GM20431 (cell line): ENCODE results near the gene GABRB2.
"Not testable (repeated sequence)": the region's sequence is repeated elsewhere in the genome, so short reads cannot be mapped to it uniquely, and the experiment has no call there.

ENCODE experiments used
- in situ Hi-C: fragments of 300-500 bp; cut with MseI, MboI; formaldehyde crosslinking; loops from one replicate; pipeline ENCODE4 v1.15.0; 2020; ENCODE audit warnings: low sequenced_read_pairs; ENCODE audit not compliant: unreplicated experiment

Gene GABRB2

DNA sequence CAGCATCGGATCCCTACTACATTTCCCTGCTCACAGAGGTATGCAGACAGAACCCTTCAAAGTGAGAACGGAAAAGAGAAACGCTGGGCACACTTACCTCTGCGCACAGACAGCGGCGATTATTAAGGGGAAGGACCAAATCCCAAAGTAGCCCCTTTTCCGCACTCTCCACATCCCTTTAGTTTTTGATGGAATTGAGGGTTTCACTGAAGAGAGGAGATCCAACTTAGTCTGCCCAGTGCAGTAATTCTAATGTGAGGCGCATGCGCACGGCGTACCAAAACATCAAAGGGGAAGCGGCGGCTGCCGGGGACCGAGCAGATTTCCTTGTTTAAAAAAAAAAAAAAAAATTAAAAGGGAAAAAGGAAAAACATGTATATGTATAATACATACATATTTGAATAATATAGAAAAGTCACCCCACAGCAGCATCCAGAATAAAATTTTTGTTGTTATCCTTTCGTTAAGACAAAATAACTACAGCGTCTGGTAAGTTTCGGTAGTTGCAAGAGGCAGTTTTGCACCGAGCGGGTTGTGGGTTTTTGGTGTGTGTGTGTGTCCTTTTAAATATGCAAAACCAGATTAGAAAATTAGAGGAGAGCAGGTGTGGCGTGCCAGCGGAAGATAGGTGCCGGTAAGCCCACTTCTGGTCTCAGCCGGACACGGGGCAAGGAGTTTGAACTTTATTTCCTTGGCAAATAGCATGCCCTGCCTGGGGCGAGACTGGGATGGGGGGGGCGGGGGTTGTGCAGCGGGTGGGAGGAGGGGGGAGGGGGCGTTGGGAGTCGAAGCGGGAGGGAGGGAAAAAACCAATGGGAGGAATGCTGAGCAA lies at the start of gene GABRB2:
TSS of gene GABRB2 (minus strand) at position 256 of the 832 bp plus-strand sequence. CDS start at position 174, 82 bp downstream.
- in situ Hi-C loops: no loop called here

DNA sequence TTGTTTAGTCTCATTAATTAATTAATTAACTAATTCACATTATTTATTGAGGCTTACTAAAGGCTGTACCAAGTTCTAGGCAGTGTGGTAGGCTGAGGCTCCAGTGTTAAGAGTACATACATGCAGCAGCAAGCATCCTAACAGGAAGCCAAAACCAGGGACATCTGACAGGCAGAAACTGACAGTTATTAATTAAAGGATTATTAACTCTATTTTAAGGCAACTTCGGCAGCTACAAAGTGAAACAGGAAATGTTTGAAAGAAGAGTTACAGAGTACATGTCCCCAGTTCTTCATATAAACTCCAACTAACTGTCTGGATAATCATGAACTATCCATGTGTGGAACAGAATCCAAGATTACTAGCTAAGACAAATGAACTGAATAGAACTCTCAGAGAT lies 39.3 kb upstream of the GABRB2 start:
- in situ Hi-C loops: no loop called here

DNA sequence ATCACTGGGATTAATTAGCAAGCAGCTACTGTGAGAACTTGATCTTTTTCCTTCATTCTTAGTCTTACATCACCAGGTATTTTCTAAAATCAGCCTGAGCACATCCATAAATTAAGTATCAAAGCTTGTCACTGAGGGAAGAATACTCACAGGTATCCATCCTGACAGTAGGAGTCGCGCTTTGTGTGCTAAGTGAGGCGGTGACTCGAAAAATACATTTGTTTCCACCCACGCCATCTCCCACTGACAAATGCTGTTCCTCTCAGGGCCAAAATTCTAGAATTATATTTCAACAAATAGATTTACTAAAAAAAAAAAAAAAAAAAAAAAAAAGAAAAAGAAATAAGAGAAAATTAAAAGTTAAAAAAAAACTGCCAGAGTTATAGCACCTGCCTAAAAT lies 34.1 kb upstream of the GABRB2 start:
- in situ Hi-C loops: no loop called here

DNA sequence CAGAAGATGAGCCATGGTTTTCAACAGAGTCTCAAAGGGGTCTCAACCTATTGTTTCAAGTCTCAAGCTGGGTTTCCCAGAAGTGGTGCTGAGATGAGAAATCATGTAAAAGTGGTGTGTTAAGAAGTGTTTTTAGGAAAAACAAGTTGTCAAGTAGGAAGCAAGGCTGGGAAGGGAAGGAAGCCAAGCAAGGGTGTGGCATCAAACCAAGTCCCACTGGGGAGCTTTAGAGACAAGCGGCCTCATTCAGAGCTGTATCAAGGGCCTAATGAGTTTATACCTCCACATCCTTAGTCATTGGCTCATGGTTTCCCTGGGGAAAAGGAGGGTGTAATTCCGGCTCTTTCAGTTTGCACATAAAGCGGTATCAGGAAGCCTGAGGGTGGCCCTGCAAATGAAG lies 26.4 kb upstream of the GABRB2 start:
- in situ Hi-C loops: no loop called here

DNA sequence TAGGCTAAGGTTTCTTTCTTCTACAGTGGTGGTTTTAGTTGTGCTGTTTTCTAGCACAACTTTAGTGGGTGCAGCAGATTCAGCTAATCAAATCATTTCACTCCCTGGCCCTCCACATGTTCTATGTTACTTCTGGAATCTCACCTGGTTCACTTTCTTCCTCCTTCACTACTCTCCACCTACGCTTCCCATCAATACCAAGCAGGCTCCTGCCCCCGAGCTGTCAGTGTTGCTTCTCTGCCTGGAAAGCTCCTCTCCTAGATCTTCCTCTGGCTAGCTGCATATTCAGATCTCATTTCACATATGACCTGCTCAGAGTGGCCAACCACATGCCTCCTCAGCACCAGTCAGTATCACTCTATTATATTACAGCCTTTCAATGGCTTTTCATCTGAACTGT lies 19.6 kb upstream of the GABRB2 start:
- in situ Hi-C loops: no loop called here

DNA sequence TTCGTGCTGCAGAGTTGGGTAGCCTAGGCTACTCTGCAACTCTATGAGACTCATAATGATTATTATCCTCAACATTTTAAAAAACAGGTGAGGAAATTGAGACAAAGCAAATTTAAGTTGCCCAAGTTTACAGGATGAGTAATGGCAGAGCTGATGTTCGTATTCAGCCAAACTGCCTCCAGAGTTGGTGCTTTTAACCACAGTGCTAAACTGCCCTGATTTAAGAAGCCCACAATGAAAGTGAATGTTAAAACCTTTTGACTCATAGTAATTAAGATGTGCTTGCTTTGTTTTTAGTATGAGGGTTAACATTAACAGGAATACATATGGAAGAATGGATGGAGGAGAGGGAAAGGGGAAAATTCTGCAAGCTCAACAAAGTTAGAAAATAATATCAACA lies 15.9 kb upstream of the GABRB2 start:
- in situ Hi-C loops: no loop called here

DNA sequence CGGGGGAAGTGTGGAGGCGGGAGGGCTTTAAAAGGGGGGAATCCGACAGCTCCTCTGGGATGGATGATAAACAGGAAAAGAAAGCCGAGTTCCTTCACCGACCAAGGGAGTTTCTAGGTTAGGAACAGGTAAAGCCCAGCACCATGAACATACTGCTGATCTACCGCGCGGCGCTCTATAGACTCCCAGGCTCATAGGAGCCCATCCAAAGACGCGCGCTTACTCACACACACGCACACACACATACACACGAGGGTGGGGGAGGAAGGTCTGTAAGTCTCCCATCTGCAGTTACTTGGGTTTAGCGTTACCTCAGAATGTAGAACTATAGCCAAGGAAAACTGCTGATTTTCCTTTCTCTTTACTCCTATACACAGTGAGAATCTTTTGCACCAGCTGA lies 2.6 kb upstream of the GABRB2 start:
- in situ Hi-C loops: no loop called here

DNA sequence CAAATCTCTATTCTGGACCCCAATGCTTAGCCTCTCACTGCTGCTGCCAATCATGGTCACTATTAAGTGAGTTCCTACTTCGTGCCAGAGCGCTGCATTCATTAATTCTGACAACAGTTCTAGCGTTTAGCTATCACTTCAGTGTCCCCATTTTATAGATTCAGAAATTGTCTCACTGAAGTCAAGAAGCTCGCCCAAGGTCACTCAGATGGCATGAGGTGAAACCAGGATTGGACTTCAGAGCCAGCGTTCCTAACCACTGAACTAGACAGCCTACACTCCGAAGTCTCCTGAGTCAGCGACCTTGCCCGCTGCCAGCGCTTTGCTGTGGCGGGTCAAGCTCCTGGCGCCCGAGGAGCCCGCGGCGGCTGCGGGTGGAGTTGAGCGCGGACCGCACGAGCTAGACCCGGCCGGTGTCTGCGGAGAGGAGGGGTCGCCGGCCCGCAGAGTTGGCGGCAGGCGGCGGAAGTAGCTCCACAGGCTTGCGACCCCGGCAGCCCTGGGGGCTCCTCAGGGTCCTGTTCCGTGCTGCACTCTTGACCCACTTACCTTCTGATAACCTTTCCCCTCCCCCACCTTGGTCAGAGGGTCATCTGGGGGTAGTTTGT lies 2.1 kb upstream of the GABRB2 start:
- in situ Hi-C loops: no loop called here

DNA sequence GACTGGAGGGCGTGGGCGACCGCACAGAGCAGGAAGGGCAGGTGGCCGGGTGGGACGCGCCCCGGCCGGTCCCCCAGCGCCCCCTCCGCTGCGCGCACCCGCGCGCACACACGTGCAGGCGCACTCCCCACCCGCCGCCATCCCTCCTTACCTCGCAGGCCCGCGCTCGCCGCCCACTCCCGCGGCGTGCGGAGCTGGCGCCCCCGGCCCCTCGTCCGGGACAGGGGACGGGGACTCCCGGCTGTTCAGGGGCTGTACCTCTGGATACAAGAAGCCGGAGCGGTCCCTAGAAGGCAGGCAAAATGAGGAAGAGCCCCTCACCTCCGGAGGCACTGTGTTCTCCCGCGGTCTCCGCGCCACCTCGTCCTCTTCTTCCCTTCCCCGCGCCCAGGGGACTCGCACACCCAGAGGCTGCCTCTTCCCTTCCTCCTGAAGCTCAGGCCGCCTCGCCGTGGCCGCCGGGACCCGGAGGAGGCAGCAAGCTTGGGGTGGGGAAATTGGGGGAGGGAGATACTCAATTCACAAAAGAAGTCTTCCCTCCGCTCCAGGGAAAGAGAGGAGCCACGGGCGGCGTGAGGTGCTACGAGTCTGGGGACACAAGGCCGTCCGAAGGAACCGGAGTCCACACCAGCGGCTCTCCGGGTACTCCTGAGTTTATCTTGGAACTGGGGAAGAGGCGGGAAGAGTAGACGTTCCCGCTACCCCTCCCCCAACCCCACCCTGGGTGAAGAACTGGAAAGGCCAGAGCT lies 1.4 kb upstream of the GABRB2 start:
- in situ Hi-C loops: no loop called here

DNA sequence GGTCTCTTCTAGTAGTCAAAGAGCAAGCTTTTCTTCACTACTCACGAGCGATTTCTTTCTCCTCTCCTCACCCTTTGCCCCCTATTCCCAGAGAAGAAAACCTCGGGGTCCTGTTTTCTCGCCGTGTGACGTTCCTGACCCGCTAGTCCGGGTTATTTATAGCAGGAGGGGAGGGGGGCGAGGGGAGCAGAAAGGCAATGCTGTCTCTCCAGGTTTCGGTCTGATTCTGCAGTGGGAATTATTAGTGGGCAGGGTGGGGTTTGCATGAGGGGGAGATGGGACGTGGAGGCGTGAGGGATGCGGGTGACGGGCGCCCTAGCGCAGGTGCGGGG lies 847 bp upstream of the GABRB2 start:
- in situ Hi-C loops: no loop called here

DNA sequence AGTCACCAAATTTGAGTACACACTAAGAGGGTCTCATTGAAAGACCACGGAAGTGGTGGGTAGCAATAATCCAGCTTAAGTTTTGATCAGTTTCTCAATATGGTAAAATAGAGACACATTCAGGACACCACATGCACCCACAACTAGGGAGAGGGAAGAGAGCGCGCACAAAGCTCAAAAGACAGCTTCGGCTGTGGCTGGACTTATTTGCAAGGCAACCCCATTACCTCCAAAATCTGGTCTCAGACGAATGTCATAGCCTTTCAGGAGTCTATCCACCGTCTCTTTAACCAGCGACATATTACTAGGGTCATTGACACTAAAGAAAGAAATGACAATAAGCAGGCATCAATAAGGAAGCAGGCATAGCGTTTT lies 443 bp downstream of the GABRB2 start:
- in situ Hi-C loops: no loop called here

DNA sequence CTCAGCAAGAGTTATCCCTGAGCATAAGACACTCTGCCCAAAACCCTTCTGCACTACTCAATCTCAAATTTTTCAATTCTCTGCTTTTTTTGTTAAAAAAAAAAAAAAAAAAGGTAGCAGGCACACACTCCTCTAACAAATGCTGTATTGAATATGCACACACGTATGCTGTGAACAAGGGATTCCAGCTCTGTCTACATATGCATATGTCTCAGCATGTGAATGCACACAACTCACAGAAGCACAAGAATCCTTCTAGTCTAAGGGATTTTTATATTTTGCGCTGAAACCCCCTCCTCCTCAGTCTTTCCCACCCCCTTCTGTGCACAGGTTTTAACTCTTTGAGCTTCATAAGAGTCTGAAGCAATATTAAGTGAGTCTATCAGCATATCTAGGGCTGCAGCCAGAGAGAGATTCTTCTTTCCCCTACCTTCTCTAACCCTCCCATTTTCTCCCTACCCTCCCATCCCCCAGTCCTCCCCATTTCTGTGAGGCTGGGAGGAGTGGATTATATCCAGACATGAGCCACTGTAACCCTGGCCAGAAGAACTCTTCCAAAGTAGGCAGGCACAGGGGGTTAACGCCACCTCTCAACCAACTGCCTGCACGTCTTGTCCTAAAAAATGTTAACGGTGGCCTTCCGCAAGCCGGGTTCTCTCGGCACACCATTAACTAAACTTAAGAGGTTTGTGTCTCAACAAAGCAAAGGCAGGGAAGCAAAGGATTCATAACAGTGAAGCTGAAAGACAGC lies 1.0 kb downstream of the GABRB2 start:
- in situ Hi-C loops: no loop called here

DNA sequence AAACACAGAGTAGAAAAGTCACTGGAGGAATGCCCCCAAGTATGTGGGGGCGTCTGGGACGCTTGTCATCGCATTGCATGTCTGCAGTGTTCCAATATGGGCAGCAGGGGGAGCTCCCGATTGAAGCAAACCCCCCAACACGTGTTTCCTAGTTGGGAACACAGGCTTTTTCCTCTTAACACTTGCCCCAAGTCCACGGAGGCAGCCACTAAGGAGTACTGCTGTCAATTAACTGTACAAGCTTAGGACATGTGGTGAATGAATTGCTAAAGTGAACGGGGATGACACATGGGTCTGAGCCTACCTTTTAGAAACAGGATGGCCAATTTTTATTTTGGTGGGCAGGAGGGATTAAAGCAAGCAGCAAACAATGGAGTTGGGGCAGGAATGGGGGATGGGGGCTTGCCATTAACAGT lies 2.2 kb downstream of the GABRB2 start:
- in situ Hi-C loops: no loop called here

DNA sequence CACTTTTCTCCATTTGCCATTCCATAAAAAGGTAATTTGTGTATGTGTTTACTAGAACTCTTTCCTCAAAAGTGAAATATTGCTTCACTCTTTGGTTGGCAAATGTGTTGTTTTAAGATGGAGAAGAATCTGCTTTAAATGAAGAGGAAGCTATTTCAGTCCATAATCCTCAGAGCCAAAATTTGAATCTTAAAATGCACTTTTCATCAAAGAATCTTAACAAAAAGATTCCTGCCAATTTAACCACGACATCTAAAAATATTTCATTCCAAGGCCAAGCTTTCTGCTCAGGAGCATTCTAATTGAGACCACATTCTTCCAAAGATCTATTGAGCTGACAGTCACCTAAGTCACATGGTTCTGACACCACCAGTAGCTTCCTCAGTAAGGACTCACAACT lies 7.5 kb downstream of the GABRB2 start:
- in situ Hi-C loops: no loop called here

DNA sequence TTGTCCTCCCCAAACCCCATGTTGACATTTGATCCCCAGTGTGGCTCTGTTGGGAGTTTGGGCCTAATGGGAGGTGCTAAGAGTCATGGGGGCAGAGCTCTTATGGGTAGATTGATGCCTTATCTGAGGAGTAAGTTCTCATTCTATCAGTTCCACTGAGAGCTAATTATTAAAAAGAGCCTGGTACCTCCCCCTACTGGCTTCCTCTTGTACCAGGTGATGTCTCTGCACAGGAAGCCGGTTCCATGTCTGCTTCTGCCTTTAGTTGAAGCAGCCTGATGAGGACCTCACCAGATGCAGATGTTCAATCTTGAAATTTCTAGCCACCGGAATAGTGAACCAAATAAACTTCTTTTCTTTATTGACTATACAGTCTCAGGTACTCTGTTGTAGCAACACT lies 10.8 kb downstream of the GABRB2 start:
- in situ Hi-C loops: no loop called here

DNA sequence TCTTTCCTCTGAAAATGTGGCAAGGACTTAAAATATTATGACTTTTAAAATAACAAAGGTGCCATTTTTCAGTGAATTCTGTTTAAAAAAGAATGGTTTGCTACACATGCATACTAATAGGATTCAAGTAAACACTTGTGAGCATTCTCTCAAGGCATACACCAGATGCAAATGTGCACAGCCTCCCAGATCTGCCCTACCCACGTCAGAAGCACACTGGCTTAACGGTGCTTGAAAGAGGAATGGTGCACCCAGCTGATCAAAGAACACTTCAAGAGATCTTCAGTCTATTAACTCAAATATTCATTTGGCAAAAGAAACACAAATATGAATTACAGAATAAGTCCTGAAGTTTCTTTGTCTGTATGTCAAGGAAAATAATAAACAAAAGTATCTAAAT lies 15.8 kb downstream of the GABRB2 start:
- in situ Hi-C loops: no loop called here

DNA sequence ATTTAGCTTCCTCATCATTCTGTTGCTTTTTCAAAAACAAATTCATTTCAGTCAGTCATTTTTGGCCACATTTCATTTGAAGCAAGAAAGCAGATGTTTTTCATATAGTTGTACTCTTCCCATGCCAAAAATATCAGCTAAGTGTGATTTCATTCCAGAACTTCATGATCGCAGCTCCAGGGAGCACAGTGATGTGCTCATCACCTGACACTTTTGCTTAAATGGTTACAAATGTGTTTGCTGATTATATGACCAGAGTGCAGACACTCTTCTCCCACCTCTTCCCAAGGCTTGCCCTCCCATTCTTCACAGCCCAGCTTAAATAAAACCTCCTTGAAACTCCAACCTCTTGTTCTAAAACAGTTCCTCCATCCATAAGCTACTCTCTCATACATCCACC lies 32.6 kb downstream of the GABRB2 start:
- in situ Hi-C loops: no loop called here

DNA sequence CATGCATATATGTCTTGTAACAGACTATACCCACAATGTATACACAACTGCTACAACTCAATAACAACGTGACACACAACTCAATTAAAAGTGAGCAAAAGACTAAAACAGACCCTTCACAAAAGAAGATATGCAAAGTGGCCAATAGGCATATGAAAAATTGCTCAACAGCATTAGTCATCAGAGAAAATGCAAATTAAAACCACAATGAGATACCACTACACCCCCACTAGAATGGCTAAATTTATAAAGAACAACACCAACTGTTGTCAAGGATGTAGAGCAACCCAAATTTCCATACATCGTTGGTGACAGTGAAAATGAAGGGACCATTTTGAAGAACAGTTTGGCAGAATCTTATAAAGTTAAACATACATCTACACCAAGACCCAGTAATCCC lies 38.9 kb downstream of the GABRB2 start:
- in situ Hi-C loops: no loop called here

DNA sequence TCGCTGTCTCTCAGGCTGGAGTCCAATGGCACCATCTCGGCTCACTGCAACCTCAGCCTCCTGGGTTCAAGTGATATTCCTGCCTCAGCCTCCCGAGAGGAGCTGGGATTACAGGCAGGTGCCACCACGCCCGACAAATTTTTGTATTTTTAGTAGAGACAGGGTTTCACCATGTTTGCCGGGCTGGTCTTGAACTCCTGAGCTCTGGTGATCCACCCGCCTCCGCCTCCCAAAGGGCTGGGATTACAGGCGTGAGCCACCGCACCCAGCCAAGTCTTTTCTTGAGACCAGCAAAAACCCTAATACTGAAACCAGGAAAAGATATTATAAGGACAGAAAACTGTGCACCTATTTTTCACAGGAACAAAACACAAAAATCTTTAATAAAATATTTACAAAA lies 41.4 kb downstream of the GABRB2 start:
- in situ Hi-C loops: not testable (repeated sequence)

DNA sequence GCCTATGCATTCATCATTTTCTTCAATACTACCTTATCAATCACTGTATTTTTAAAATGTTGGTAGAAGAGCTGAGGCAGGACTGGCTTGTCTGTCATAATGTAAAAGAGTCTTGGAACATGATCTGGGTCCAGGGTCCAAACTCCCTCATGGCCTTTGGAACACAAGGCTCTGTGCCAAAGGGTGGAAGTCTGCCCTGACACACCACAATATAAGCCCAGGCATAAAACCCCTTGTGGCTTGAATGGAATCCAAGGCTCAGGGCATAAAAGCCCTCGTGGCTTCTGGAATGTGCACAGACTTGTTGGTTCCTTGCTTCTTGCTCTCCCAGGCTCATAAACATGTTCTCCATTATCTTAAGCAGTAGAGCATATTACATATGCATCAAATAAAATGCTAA lies 48.0 kb downstream of the GABRB2 start:
- in situ Hi-C loops: no loop called here

DNA sequence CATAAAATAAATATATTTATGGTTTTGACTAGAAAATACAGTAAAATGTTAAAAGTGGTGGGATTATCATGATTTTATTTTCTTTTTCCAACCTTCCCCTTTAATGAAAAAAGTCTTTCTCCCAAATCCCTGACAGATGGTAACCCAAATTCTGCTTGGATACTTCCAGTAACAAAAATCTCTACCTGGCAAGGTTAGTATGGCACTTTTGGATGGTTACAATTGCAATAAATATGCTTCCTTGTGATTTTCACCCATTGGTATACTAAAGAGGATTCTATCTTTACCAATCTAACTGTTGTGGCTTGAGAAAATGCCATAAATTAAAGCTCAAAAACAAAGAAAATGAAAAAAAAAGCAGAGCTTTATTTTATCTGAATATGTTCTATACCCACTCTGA lies 62.8 kb downstream of the GABRB2 start:
- in situ Hi-C loops: no loop called here
